Karpas-422 (cell line): Measurements from ENCODE around the gene TRAP1. TPM values are rescaled to one million over a fixed set of nuclear protein-coding genes. Genes with fewer than 3 reads are reported as not detected.

Source experiments
- DNase-seq: peaks from one replicate; pipeline ENCODE4 v3.0.0-alpha.2; 2015
- H2AFZ ChIP-seq: fragments of 200-600 bp; sonication (generic); 2 replicates; pipeline ENCODE4 v1.6.1; 2014; ENCODE audit warnings: antibody characterized with exemption, low read length, mixed read lengths
- H3K27ac ChIP-seq: fragments of 200-600 bp; sonication (generic); 2 replicates; pipeline ENCODE4 v1.5.1; 2014; ENCODE audit warnings: mild to moderate bottlenecking, low read length, moderate library complexity
- H3K27me3 ChIP-seq: fragments of 200-600 bp; sonication (generic); 2 replicates; pipeline ENCODE4 v1.6.1; 2014; ENCODE audit warnings: low read length, mixed read lengths
- H3K36me3 ChIP-seq: fragments of 200-600 bp; sonication (generic); 2 replicates; pipeline ENCODE4 v1.6.1; 2014; ENCODE audit warnings: low read length, mixed read lengths; ENCODE audit not compliant: insufficient read depth
- H3K4me1 ChIP-seq: fragments of 200-600 bp; sonication (generic); 2 replicates; pipeline ENCODE4 v1.6.1; 2014; ENCODE audit warnings: mild to moderate bottlenecking, low read length, mixed read lengths
- H3K4me2 ChIP-seq: fragments of 200-600 bp; sonication (generic); 2 replicates; pipeline ENCODE4 v1.6.1; 2014; ENCODE audit warnings: low read length, low read depth, mild to moderate bottlenecking; ENCODE audit not compliant: poor library complexity, severe bottlenecking
- H3K4me3 ChIP-seq: fragments of 200-600 bp; sonication (generic); 2 replicates; pipeline ENCODE4 v1.5.1; 2014; ENCODE audit warnings: mild to moderate bottlenecking, antibody characterized with exemption, low read length, mixed read lengths
- H3K79me2 ChIP-seq: fragments of 200-600 bp; sonication (generic); 2 replicates; pipeline ENCODE4 v1.6.1; 2014; ENCODE audit warnings: mild to moderate bottlenecking, low read length, mixed read lengths
- H3K9ac ChIP-seq: fragments of 200-600 bp; sonication (generic); 2 replicates; pipeline ENCODE4 v1.6.0; 2014; ENCODE audit warnings: low read length
- H3K9me2 ChIP-seq: fragments of 200-600 bp; sonication (generic), shearing (Covaris generic); replicated peaks from 2 replicates; pipeline ENCODE4 v1.6.0; 2014; ENCODE audit warnings: mild to moderate bottlenecking, low read length, moderate library complexity; ENCODE audit not compliant: insufficient read depth
- H3K9me3 ChIP-seq: fragments of 300-700, 200-600 bp; sonication (generic); 2 replicates; pipeline ENCODE4 v1.6.1; 2014; ENCODE audit warnings: low read length, mixed read lengths
- H4K20me1 ChIP-seq: fragments of 200-600 bp; sonication (generic); 2 replicates; pipeline ENCODE4 v1.6.1; 2014; ENCODE audit warnings: mild to moderate bottlenecking, antibody characterized with exemption, low read length, low read depth; ENCODE audit not compliant: insufficient read depth
- total RNA-seq: library from RNA; depleted of rRNA; stranded (reverse); fragments of >200 nt; shearing (Covaris generic); gene quantifications from 2 replicates; pipeline ENCODE4 v1.2.3, GENCODE V29; 2014; ENCODE audit warnings: low replicate concordance

Gene TRAP1
- total RNA-seq, 1 experiment from 2014 or later, result 195 TPM

GRCh38 chr16:3740934-3741333 lies 23.6 kb upstream of the TRAP1 start:
- Histone ChIP-seq H3K4me2 (no peak overlapping the region), H3K36me3 (peaks cover 34% of the 10 kb centered on the region; the same call in 1 of the 2 replicates), H4K20me1 (0 out of 2 replicates have a peak, but pooled peaks cover 2% of the 10 kb centered on the region), H3K4me1 (no peaks in the 10 kb centered on the region), H3K9ac (no peak overlapping the region), H2AFZ (no peak overlapping the region), H3K9me3 (no peaks in the 10 kb centered on the region), H3K9me2 (no peaks in the 10 kb centered on the region), H3K79me2 (no peaks in the 10 kb centered on the region), H3K27ac (no peak overlapping the region), H3K4me3 (no peak overlapping the region), H3K27me3 (no peaks in the 10 kb centered on the region)
- DNase-seq, result no peak

GRCh38 chr16:3740186-3740585 lies 22.9 kb upstream of the TRAP1 start:
- no peak overlapping the region for H3K4me3 ChIP-seq
- H3K27me3 ChIP-seq, result no peaks in the 10 kb centered on the region
- H3K9me2 ChIP-seq, result no peaks in the 10 kb centered on the region
- H4K20me1 ChIP-seq, result 0 out of 2 replicates have a peak, but pooled peaks cover 2% of the 10 kb centered on the region
- no peak overlapping the region for H2AFZ ChIP-seq
- no peaks in the 10 kb centered on the region for H3K79me2 ChIP-seq
- H3K9me3 ChIP-seq, result no peaks in the 10 kb centered on the region
- no peak overlapping the region for H3K27ac ChIP-seq
- H3K4me2 ChIP-seq, result no peak overlapping the region
- no peaks in the 10 kb centered on the region for H3K4me1 ChIP-seq
- peaks cover 34% of the 10 kb centered on the region; the same call in 1 of the 2 replicates for H3K36me3 ChIP-seq
- H3K9ac ChIP-seq, result no peak overlapping the region
- no peak for DNase-seq

DNA sequence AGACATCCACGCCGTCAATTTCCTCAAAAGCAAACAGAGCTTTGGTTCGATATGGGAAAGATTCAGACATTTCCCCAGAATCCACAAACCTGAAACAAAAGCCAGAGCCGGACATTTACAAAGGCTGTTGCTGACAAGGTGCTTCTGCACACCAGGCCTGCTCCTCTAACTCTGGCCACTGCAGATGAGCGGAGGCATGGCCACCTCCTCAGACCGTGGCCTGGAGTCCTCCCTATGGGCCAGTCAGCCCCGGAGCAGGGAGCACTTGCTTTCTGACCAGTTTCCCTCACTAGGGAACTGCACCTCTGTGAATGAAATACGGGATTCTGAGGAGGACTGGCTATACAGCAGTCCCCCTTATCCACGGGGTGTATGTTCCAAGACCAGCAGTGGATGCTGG lies 22.3 kb upstream of the TRAP1 start:
- no peak overlapping the region for H3K27ac ChIP-seq
- no peaks in the 10 kb centered on the region for H3K4me1 ChIP-seq
- H3K36me3 ChIP-seq, result peaks cover 34% of the 10 kb centered on the region
- H3K79me2 ChIP-seq, result no peaks in the 10 kb centered on the region
- H2AFZ ChIP-seq, result no peak overlapping the region
- no peaks in the 10 kb centered on the region for H3K9me2 ChIP-seq
- no peak for DNase-seq
- no peaks in the 10 kb centered on the region for H3K27me3 ChIP-seq
- 0 out of 2 replicates have a peak, but pooled peaks cover 2% of the 10 kb centered on the region for H4K20me1 ChIP-seq
- no peak overlapping the region for H3K4me3 ChIP-seq
- H3K9me3 ChIP-seq, result no peaks in the 10 kb centered on the region
- no peak overlapping the region for H3K4me2 ChIP-seq
- no peak overlapping the region for H3K9ac ChIP-seq

- no peak overlapping the region for H2AFZ ChIP-seq
- H3K9ac ChIP-seq, result no peak overlapping the region
- H4K20me1 ChIP-seq, result 0 out of 2 replicates have a peak, but pooled peaks cover 2% of the 10 kb centered on the region
- H3K4me3 ChIP-seq, result no peak overlapping the region
- H3K4me1 ChIP-seq, result no peaks in the 10 kb centered on the region
- no peak for DNase-seq
- no peaks in the 10 kb centered on the region for H3K9me3 ChIP-seq
- H3K79me2 ChIP-seq, result no peaks in the 10 kb centered on the region
- H3K27me3 ChIP-seq, result no peaks in the 10 kb centered on the region
- no peak overlapping the region for H3K27ac ChIP-seq
- no peak overlapping the region for H3K4me2 ChIP-seq
- H3K36me3 ChIP-seq, result peaks cover 34% of the 10 kb centered on the region
- H3K9me2 ChIP-seq, result no peaks in the 10 kb centered on the region
Observed at GRCh38 chr16:3738541-3738940, 21.2 kb upstream of the TRAP1 start.

- Histone ChIP-seq H3K9me2 (no peaks in the 10 kb centered on the region), H3K27ac (no peak overlapping the region), H2AFZ (no peak overlapping the region), H3K9me3 (no peaks in the 10 kb centered on the region), H3K36me3 (peaks cover 31% of the 10 kb centered on the region), H3K79me2 (no peaks in the 10 kb centered on the region), H3K27me3 (no peaks in the 10 kb centered on the region), H3K4me2 (no peak overlapping the region), H3K9ac (no peak overlapping the region), H4K20me1 (0 out of 2 replicates have a peak, but pooled peaks cover 1% of the 10 kb centered on the region), H3K4me3 (no peak overlapping the region), H3K4me1 (no peaks in the 10 kb centered on the region)
- DNase-seq, result no peak
Observed at GRCh38 chr16:3738128-3738527, 20.8 kb upstream of the TRAP1 start.

DNA sequence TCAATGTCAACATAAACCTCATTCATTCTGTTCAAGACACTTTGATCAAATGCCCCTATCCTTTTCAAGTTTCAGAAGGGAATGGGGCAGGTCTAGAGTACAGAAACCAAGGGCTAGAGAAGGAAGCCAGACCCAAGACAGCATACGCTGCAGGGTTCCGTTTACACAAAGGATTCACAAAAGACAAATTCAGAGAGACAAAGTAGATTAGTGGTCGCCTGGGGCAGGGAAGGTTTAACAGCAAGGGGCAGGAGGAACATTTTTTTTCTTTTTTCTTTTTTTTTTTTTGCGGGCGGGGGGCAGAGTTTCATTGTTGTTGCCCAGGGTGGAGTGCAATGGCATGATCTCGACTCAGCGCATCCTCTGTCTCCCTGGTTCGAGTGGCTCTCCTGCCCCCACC lies 19.9 kb upstream of the TRAP1 start:
- no peaks in the 10 kb centered on the region for H3K79me2 ChIP-seq
- no peaks in the 10 kb centered on the region for H4K20me1 ChIP-seq

GRCh38 chr16:3736116-3736515 lies 18.8 kb upstream of the TRAP1 start:
- H4K20me1 ChIP-seq, result no peaks in the 10 kb centered on the region
- no peaks in the 10 kb centered on the region for H3K4me1 ChIP-seq
- H3K9ac ChIP-seq, result no peak overlapping the region
- H2AFZ ChIP-seq, result no peak overlapping the region
- DNase-seq, result no peak
- H3K27me3 ChIP-seq, result no peaks in the 10 kb centered on the region
- no peak overlapping the region for H3K4me2 ChIP-seq
- H3K9me2 ChIP-seq, result no peaks in the 10 kb centered on the region
- H3K27ac ChIP-seq, result no peak overlapping the region
- no peaks in the 10 kb centered on the region for H3K9me3 ChIP-seq
- H3K36me3 ChIP-seq, result peaks cover 26% of the 10 kb centered on the region
- no peaks in the 10 kb centered on the region for H3K79me2 ChIP-seq
- H3K4me3 ChIP-seq, result no peak overlapping the region

More for the DNA sequence above, 19.9 kb upstream of the TRAP1 start:
- Histone ChIP-seq H3K27me3 (no peaks in the 10 kb centered on the region), H2AFZ (no peak overlapping the region), H3K9me3 (no peaks in the 10 kb centered on the region), H3K9ac (no peak overlapping the region), H3K9me2 (no peaks in the 10 kb centered on the region), H3K27ac (no peak overlapping the region), H3K36me3 (peaks cover 26% of the 10 kb centered on the region), H3K4me1 (no peaks in the 10 kb centered on the region), H3K4me2 (no peak overlapping the region), H3K4me3 (no peak overlapping the region)
- no peak for DNase-seq

DNA sequence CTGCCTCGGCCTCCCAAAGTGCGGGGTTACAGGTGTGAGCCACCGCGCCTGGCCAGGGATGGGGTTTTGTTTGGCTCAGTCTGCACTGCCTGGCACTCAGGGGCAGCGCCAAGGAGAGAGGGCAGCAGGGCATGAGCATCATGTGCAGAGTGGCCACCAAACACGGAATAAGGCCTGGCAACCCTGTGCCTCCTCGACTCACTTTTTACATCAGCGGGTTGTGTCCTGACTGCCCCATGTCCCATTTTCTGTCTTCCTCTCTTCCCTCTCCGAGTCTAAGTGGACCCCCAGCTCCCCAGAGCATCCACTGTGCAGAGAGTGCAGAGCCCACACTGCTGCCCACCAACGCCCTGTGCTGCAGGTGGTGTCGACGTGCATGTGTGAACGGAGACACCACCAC lies 18.2 kb upstream of the TRAP1 start:
- no peaks in the 10 kb centered on the region for H4K20me1 ChIP-seq
- peaks cover 26% of the 10 kb centered on the region for H3K36me3 ChIP-seq
- H3K4me3 ChIP-seq, result no peak overlapping the region
- no peaks in the 10 kb centered on the region for H3K9me2 ChIP-seq
- no peaks in the 10 kb centered on the region for H3K4me1 ChIP-seq
- H3K27ac ChIP-seq, result no peak overlapping the region
- H3K4me2 ChIP-seq, result no peak overlapping the region
- H3K79me2 ChIP-seq, result no peaks in the 10 kb centered on the region
- no peak for DNase-seq
- H2AFZ ChIP-seq, result no peak overlapping the region
- H3K9me3 ChIP-seq, result no peaks in the 10 kb centered on the region
- no peak overlapping the region for H3K9ac ChIP-seq
- no peaks in the 10 kb centered on the region for H3K27me3 ChIP-seq
